Measurements from ENCODE around the gene TRIM34.

DNA sequence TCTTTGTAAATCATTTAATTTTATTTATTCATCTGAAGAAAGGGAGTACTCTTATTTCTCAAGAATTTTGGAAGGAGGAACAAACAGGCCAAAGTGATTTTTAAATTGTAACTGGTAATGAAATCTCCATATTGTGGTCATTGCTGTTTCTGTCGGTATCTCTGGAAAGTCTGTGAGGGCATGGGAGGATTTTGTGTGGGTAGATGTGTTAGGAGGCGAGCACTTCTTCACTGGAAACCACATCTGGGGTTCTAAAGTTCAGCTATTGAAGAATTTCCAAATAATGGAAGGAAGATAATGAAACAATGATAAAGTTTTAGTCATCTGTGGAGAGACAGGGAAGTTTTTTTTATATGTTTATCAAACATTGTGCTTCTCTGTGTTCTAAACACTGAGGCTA, 6.6 kb downstream of the TRIM34 start:
- TF ChIP-seq, protein P1, sequence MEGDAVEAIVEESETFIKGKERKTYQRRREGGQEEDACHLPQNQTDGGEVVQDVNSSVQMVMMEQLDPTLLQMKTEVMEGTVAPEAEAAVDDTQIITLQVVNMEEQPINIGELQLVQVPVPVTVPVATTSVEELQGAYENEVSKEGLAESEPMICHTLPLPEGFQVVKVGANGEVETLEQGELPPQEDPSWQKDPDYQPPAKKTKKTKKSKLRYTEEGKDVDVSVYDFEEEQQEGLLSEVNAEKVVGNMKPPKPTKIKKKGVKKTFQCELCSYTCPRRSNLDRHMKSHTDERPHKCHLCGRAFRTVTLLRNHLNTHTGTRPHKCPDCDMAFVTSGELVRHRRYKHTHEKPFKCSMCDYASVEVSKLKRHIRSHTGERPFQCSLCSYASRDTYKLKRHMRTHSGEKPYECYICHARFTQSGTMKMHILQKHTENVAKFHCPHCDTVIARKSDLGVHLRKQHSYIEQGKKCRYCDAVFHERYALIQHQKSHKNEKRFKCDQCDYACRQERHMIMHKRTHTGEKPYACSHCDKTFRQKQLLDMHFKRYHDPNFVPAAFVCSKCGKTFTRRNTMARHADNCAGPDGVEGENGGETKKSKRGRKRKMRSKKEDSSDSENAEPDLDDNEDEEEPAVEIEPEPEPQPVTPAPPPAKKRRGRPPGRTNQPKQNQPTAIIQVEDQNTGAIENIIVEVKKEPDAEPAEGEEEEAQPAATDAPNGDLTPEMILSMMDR (IDR thresholded peaks at IDR 0.05) = no peak
- TF ChIP-seq POLR2A (IDR thresholded peaks at IDR 0.05) = no peak

All from adrenal gland (tissue), 5 donors.